Glutamatergic neuron (in vitro differentiated cells): ENCODE data around the gene MOB3B. TPM values are rescaled to one million over a fixed set of nuclear protein-coding genes. Genes with fewer than 3 reads are reported as not detected.

Experiments
- DNase-seq: peaks from one replicate; pipeline ENCODE4 v3.0.0; 2022
- H3K27ac Mint-ChIP-seq: one replicate; pipeline ENCODE4 v1.8.0; 2020; ENCODE audit warnings: mild to moderate bottlenecking, mixed read lengths, inconsistent platforms; ENCODE audit not compliant: unreplicated experiment
- H3K27me3 Mint-ChIP-seq: one replicate; pipeline ENCODE4 v1.8.0; 2020; ENCODE audit warnings: mild to moderate bottlenecking, moderate library complexity, mixed read lengths, inconsistent platforms; ENCODE audit not compliant: unreplicated experiment
- H3K36me3 Mint-ChIP-seq: one replicate; pipeline ENCODE4 v1.8.0; 2020; ENCODE audit warnings: mild to moderate bottlenecking, mixed read lengths, inconsistent platforms; ENCODE audit not compliant: unreplicated experiment
- H3K4me1 Mint-ChIP-seq: one replicate; pipeline ENCODE4 v1.8.0; 2020; ENCODE audit warnings: mild to moderate bottlenecking, low read depth, mixed read lengths, inconsistent platforms; ENCODE audit not compliant: unreplicated experiment
- H3K4me3 Mint-ChIP-seq: one replicate; pipeline ENCODE4 v1.8.0; 2020; ENCODE audit warnings: mild to moderate bottlenecking, mixed read lengths, inconsistent platforms; ENCODE audit not compliant: unreplicated experiment
- H3K9me3 Mint-ChIP-seq: one replicate; pipeline ENCODE4 v1.8.0; 2020; ENCODE audit warnings: mild to moderate bottlenecking, moderate library complexity, mixed read lengths, inconsistent platforms; ENCODE audit not compliant: unreplicated experiment
- CTCF ChIP-seq: fragments of 200-600 bp; sonication (generic); IDR thresholded peaks from one replicate; pipeline ENCODE4 v1.5.0; 2021; ENCODE audit not compliant: partially characterized antibody, unreplicated experiment
- total RNA-seq: library from RNA; stranded (reverse); fragmentation: NEBNext Ultra II Directional; extraction: Animal tissue kit (Norgen Biotek cat#: 25700); gene quantifications from one replicate; pipeline ENCODE4 v1.2.1, GENCODE V29; 2021; ENCODE audit not compliant: unreplicated experiment

Gene MOB3B
- total RNA-seq, 1 donor from 2014 or later = 1.8 TPM

- H3K4me1 Mint-ChIP-seq = peaks cover 4% of the 10 kb centered on the region
- H3K9me3 Mint-ChIP-seq = no peaks in the 10 kb centered on the region
- peaks cover 2% of the 10 kb centered on the region for H3K27me3 Mint-ChIP-seq
- no peak overlapping the region for H3K27ac Mint-ChIP-seq
- H3K36me3 Mint-ChIP-seq = no peaks in the 10 kb centered on the region
- no peak overlapping the region for H3K4me3 Mint-ChIP-seq
- TF ChIP-seq CTCF = no peak
- DNase-seq = no peak
Observed at GRCh38 chr9:27427272-27427643, 102.4 kb downstream of the MOB3B start.

GRCh38 chr9:27426511-27427271, 102.9 kb downstream of the MOB3B start:
- Mint-ChIP-seq H3K27me3 (peaks cover 2% of the 10 kb centered on the region), H3K27ac (no peak overlapping the region), H3K36me3 (no peaks in the 10 kb centered on the region), H3K9me3 (no peaks in the 10 kb centered on the region), H3K4me1 (peaks cover 4% of the 10 kb centered on the region), H3K4me3 (no peak overlapping the region)
- DNase-seq = no peak
- no peak for TF ChIP-seq CTCF

- peaks cover 2% of the 10 kb centered on the region for H3K27me3 Mint-ChIP-seq
- H3K4me1 Mint-ChIP-seq = peaks cover 4% of the 10 kb centered on the region
- no peak overlapping the region for H3K4me3 Mint-ChIP-seq
- H3K9me3 Mint-ChIP-seq = no peaks in the 10 kb centered on the region
- TF ChIP-seq CTCF = no peak
- H3K36me3 Mint-ChIP-seq = no peaks in the 10 kb centered on the region
- H3K27ac Mint-ChIP-seq = no peak overlapping the region
- DNase-seq = no peak
Observed at GRCh38 chr9:27425827-27426510, 103.6 kb downstream of the MOB3B start.

GRCh38 chr9:27423915-27424710, 105.5 kb downstream of the MOB3B start:
- Mint-ChIP-seq H3K4me3 (no peak overlapping the region), H3K36me3 (no peaks in the 10 kb centered on the region)

More at GRCh38 chr9:27423915-27424710, 105.5 kb downstream of the MOB3B start:
- H3K9me3 Mint-ChIP-seq = no peaks in the 10 kb centered on the region
- TF ChIP-seq CTCF = no peak
- no peaks in the 10 kb centered on the region for H3K4me1 Mint-ChIP-seq
- no peak overlapping the region for H3K27ac Mint-ChIP-seq
- DNase-seq = no peak
- no peaks in the 10 kb centered on the region for H3K27me3 Mint-ChIP-seq
